IMR-90 (cell line): ENCODE data around the gene GPR75. TPM values are rescaled to one million over a fixed set of nuclear protein-coding genes. Genes with fewer than 3 reads are reported as not detected.

Experiments used
- ATAC-seq: fragments of 200-7000 bp; cut with Tn5 transposase; 2 replicates; pipeline ENCODE4 v1.9.1; 2020; ENCODE audit warnings: low read depth, mild to moderate bottlenecking, moderate library complexity
- BruUV-seq: library from RNA; stranded (reverse); fragments of 400-500 nt; replicated peaks from 2 replicates; lab custom pipeline; 2021; lab: Mats Ljungman, UMichigan
- CTCF ChIA-PET: fragments of 300-600 bp; formaldehyde crosslinking; extraction: SDS; loops from one replicate; lab custom pipeline; 2021; ENCODE audit warnings: antibody characterized with exemption; lab: Yijun Ruan, JAX
- POLR2A ChIA-PET: fragments of 300-600 bp; sonication (Branson Sonifier 250); formaldehyde crosslinking; loops from one replicate; lab custom pipeline; 2022; ENCODE audit warnings: antibody characterized with exemption; ENCODE audit not compliant: unreplicated experiment; lab: Charles Lee
- DNase-seq: peaks from one replicate; pipeline ENCODE4 v3.0.0; 2013
- H2AFZ ChIP-seq: replicated peaks from 2 replicates; pipeline ENCODE3; 2013; ENCODE audit warnings: low read length, mild to moderate bottlenecking; ENCODE audit not compliant: poor library complexity
- H2AK5ac ChIP-seq: 2 replicates; pipeline ENCODE4 v1.6.1; 2013; ENCODE audit warnings: low read depth, low read length, inconsistent platforms
- H2AK9ac ChIP-seq: replicated peaks from 2 replicates; pipeline ENCODE3; 2013; ENCODE audit warnings: mild to moderate bottlenecking, low read depth, low read length, moderate library complexity; ENCODE audit not compliant: poor library complexity
- H2BK120ac ChIP-seq: 2 replicates; pipeline ENCODE4 v1.6.1; 2013; ENCODE audit warnings: low read depth, low read length, inconsistent platforms
- H2BK15ac ChIP-seq: 3 replicates; pipeline ENCODE4 v1.6.1; 2013; ENCODE audit warnings: low read depth, low read length, inconsistent platforms
- H2BK20ac ChIP-seq: 2 replicates; pipeline ENCODE4 v1.6.1; 2013; ENCODE audit warnings: low read depth, mild to moderate bottlenecking, inconsistent platforms, low read length, moderate library complexity
- H2BK5ac ChIP-seq: 2 replicates; pipeline ENCODE4 v1.6.1; 2013; ENCODE audit warnings: mild to moderate bottlenecking, low read depth, low read length, inconsistent platforms; ENCODE audit not compliant: poor library complexity, severe bottlenecking
- H3K14ac ChIP-seq: replicated peaks from 2 replicates; pipeline ENCODE4 v1.6.1; 2013; ENCODE audit warnings: low read depth, low read length, inconsistent platforms
- H3K18ac ChIP-seq: 2 replicates; pipeline ENCODE4 v1.6.1; 2013; ENCODE audit warnings: low read depth, low read length, control low read depth
- H3K23ac ChIP-seq: 2 replicates; pipeline ENCODE4 v1.6.1; 2013; ENCODE audit warnings: low read depth, low read length, inconsistent platforms
- H3K27ac ChIP-seq: 2 replicates; pipeline ENCODE4 v1.5.1; 2013; ENCODE audit warnings: mild to moderate bottlenecking, control low read depth, low read length; ENCODE audit not compliant: insufficient read depth
- H3K27me3 ChIP-seq: 2 replicates; pipeline ENCODE4 v1.6.1; 2013; ENCODE audit warnings: low read length; ENCODE audit not compliant: control insufficient read depth, insufficient read depth
- H3K36me3 ChIP-seq: 2 replicates; pipeline ENCODE4 v1.6.1; 2013; ENCODE audit warnings: low read length, mixed read lengths; ENCODE audit not compliant: control insufficient read depth, insufficient read depth
- H3K4ac ChIP-seq: 2 replicates; pipeline ENCODE4 v1.6.1; 2013; ENCODE audit warnings: low read depth, low read length, inconsistent platforms
- H3K4me1 ChIP-seq: 2 replicates; pipeline ENCODE4 v1.6.1; 2013; ENCODE audit warnings: low read length, mixed read lengths; ENCODE audit not compliant: control insufficient read depth, insufficient read depth
- H3K4me2 ChIP-seq: 2 replicates; pipeline ENCODE4 v1.6.1; 2013; ENCODE audit warnings: low read depth, mild to moderate bottlenecking, control low read depth, low read length, moderate library complexity
- H3K4me3 ChIP-seq: 2 replicates; pipeline ENCODE4 v1.5.1; 2013; ENCODE audit warnings: low read depth, mild to moderate bottlenecking, control low read depth, low read length, moderate library complexity; ENCODE audit not compliant: insufficient read depth
- H3K56ac ChIP-seq: 2 replicates; pipeline ENCODE4 v1.6.1; 2013; ENCODE audit warnings: low read length, inconsistent platforms; ENCODE audit not compliant: insufficient read depth; ENCODE audit errors: extremely low read depth
- H3K79me1 ChIP-seq, 2 experiments: 2 replicates each; pipeline ENCODE4 v1.6.1; 2013; ENCODE audit warnings: low read length in 2 of 2, inconsistent platforms in 1 of 2, low read depth in 1 of 2
- H3K9ac ChIP-seq: 2 replicates; pipeline ENCODE4 v1.6.1; 2013; ENCODE audit warnings: low read depth, low read length, control low read depth
- H3K9me1 ChIP-seq: 2 replicates; pipeline ENCODE4 v1.6.1; 2013; ENCODE audit warnings: low read length, inconsistent platforms; ENCODE audit not compliant: insufficient read depth
- H3K9me3 ChIP-seq: 2 replicates; pipeline ENCODE4 v1.6.1; 2013; ENCODE audit warnings: low read length; ENCODE audit not compliant: control insufficient read depth, insufficient read depth
- H4K20me1 ChIP-seq: 2 replicates; pipeline ENCODE4 v1.6.1; 2013; ENCODE audit warnings: low read length, inconsistent platforms; ENCODE audit not compliant: insufficient read depth
- H4K5ac ChIP-seq: 2 replicates; pipeline ENCODE4 v1.6.1; 2013; ENCODE audit warnings: mild to moderate bottlenecking, low read depth, low read length, control low read depth
- H4K8ac ChIP-seq, 2 experiments: 2 replicates each; pipeline ENCODE4 v1.6.1; 2013; ENCODE audit warnings: low read depth in 2 of 2, low read length in 2 of 2, control low read depth in 1 of 2, inconsistent platforms in 1 of 2
- H4K91ac ChIP-seq: 2 replicates; pipeline ENCODE4 v1.6.1; 2013; ENCODE audit warnings: low read depth, low read length, inconsistent platforms; ENCODE audit not compliant: insufficient read depth
- BHLHE40 ChIP-seq: fragments of 150-350 bp; IDR thresholded peaks from 2 replicates; pipeline ENCODE4 v1.6.1; 2016; ENCODE audit warnings: mild to moderate bottlenecking, low read depth, low read length
- CEBPB ChIP-seq: IDR thresholded peaks from 2 replicates; pipeline ENCODE4 v1.6.1; 2012; ENCODE audit warnings: low read depth, low read length, improper control_type of control experiment
- CHD1 ChIP-seq: IDR thresholded peaks from 2 replicates; pipeline ENCODE4 v1.6.1; 2012; ENCODE audit warnings: low read depth, low read length, improper control_type of control experiment
- CTCF ChIP-seq: conservative IDR thresholded peaks from 2 replicates; pipeline ENCODE4 v1.5.1; 2012; ENCODE audit warnings: mild to moderate bottlenecking, low read depth, low read length, improper control_type of control experiment
- FOS ChIP-seq: fragments of 150-350 bp; IDR thresholded peaks from 2 replicates; pipeline ENCODE4 v1.6.1; 2016; ENCODE audit warnings: low read depth, low read length
- MAFK ChIP-seq: IDR thresholded peaks from 2 replicates; pipeline ENCODE4 v1.6.1; 2012; ENCODE audit warnings: low read depth, low read length, improper control_type of control experiment
- MAZ ChIP-seq: IDR thresholded peaks from 2 replicates; pipeline ENCODE4 v1.6.1; 2012; ENCODE audit warnings: low read depth, mild to moderate bottlenecking, low read length, improper control_type of control experiment, moderate library complexity, borderline replicate concordance
- MXI1 ChIP-seq: IDR thresholded peaks from 2 replicates; pipeline ENCODE4 v1.6.1; 2012; ENCODE audit warnings: low read depth, mild to moderate bottlenecking, low read length, moderate library complexity, borderline replicate concordance
- NFE2L2 ChIP-seq: fragments of 150-350 bp; IDR thresholded peaks from 2 replicates; pipeline ENCODE4 v1.6.1; 2016; ENCODE audit warnings: low read depth, mild to moderate bottlenecking, low read length
- POLR2A ChIP-seq: IDR thresholded peaks from 2 replicates; pipeline ENCODE4 v1.6.1; 2012; ENCODE audit warnings: mild to moderate bottlenecking, low read depth, low read length
- RAD21 ChIP-seq: IDR thresholded peaks from 2 replicates; pipeline ENCODE4 v1.6.1; 2012; ENCODE audit warnings: low read length, improper control_type of control experiment
- RCOR1 ChIP-seq: IDR thresholded peaks from 2 replicates; pipeline ENCODE4 v1.6.1; 2012; ENCODE audit warnings: mild to moderate bottlenecking, low read length, improper control_type of control experiment; ENCODE audit not compliant: insufficient replicate concordance
- RFX5 ChIP-seq: IDR thresholded peaks from 2 replicates; pipeline ENCODE4 v1.8.0; 2012; ENCODE audit warnings: low read depth, mild to moderate bottlenecking, low read length, moderate library complexity
- SMC3 ChIP-seq: fragments of 150-350 bp; IDR thresholded peaks from 2 replicates; pipeline ENCODE4 v1.6.1; 2016; ENCODE audit warnings: low read depth, mild to moderate bottlenecking, antibody characterized with exemption, low read length, moderate library complexity
- USF2 ChIP-seq: fragments of 150-350 bp; IDR thresholded peaks from 2 replicates; pipeline ENCODE4 v1.6.1; 2017; ENCODE audit warnings: mild to moderate bottlenecking, antibody characterized with exemption, low read length, low read depth
- WGBS, 2 experiments: methylation state at CpG; one replicate each; pipeline versions ENCODE4 v1.1.5 to v1.1.7; 2013; ENCODE audit warnings: missing lambda C conversion rate in 2 of 2; ENCODE audit not compliant: insufficient read length in 1 of 2; ENCODE audit errors: extremely low coverage in 2 of 2; 5-methylcytosine and 5-hydroxymethylcytosine counted together
- dilution Hi-C: fragments of 300-500 bp; cut with HindIII; formaldehyde crosslinking; loops from one replicate; pipeline ENCODE4 v1.14.3; 2018; ENCODE audit warnings: low sequenced_read_pairs; ENCODE audit not compliant: unreplicated experiment
- in situ Hi-C: fragments of 300-500 bp; cut with MboI; formaldehyde crosslinking; loops from 3 replicates; pipeline ENCODE4 v1.14.3; 2019; ENCODE audit warnings: low sequenced_read_pairs, inconsistent platforms, mixed read lengths
- intact Hi-C: fragments of 100-400 bp; cut with micrococcal nuclease; formaldehyde crosslinking; loops from 2 replicates; pipeline ENCODE4 v1.10.0; 2022
- polyA plus RNA-seq, 3 experiments: library from polyadenylated mRNA; depleted of rRNA; stranded (reverse); fragments of >200 nt; gene quantifications; 2 replicates each; pipeline ENCODE4 v1.2.3, GENCODE V29; 2012; ENCODE audit warnings: low replicate concordance in 1 of 3
- total RNA-seq: library from RNA; depleted of rRNA; stranded (reverse); fragments of >200 nt; gene quantifications from 2 replicates; pipeline ENCODE4 v1.2.3, GENCODE V29; 2012

The GPR75 gene
- total and polyA plus RNA-seq, 2 of the 4 experiments (the other 2 are of a cell fraction) = 1.4 to 2.1 TPM

GRCh38 chr2:53856272-53856671 is 3.5 kb downstream of the GPR75 start:
- Histone ChIP-seq H4K8ac (no peak overlapping the region), H3K4ac (no peak overlapping the region), H3K4me1 (0 out of 2 replicates have a peak, but pooled peaks cover 2% of the 10 kb centered on the region), H4K20me1 (no peaks in the 10 kb centered on the region), H3K56ac (no peak overlapping the region), H2BK20ac (no peak overlapping the region), H3K79me1 (peaks cover 10 to 14% of the 10 kb centered on the region in 2 experiments), H3K18ac (no peak overlapping the region), H2AFZ (no peak overlapping the region), H3K9me3 (no peaks in the 10 kb centered on the region), H2BK5ac (no peak overlapping the region), H2AK5ac (no peak overlapping the region), H2AK9ac (no peak overlapping the region), H3K23ac (no peak overlapping the region), H3K9ac (no peak overlapping the region), H3K9me1 (0 out of 2 replicates have a peak, but pooled peaks cover 10% of the 10 kb centered on the region), H3K4me2 (no peak overlapping the region), H2BK120ac (no peak overlapping the region), H3K14ac (no peak overlapping the region), H3K36me3 (peaks cover 9% of the 10 kb centered on the region), H3K4me3 (no peak overlapping the region), H4K91ac (no peak overlapping the region), H4K5ac (no peak overlapping the region), H3K27me3 (no peaks in the 10 kb centered on the region), H2BK15ac (no peak overlapping the region), H3K27ac (no peak overlapping the region)
- DNase-seq (no peak), ATAC-seq (no peak)
- ChIA-PET POLR2A (no interaction called here), CTCF (no interaction called here)
- BruUV-seq = no TSS peak
- WGBS, 2 experiments = no CpG with 5 or more reads among the region's 2 CpGs
- no peak for TF ChIP-seq CEBPB
- no peak for TF ChIP-seq POLR2A
- TF ChIP-seq MAFK = no peak
- no peak for TF ChIP-seq MAZ
- no peak for TF ChIP-seq RFX5
- no peak for TF ChIP-seq NFE2L2
- TF ChIP-seq RCOR1 = no peak
- no peak for TF ChIP-seq CTCF
- no peak for TF ChIP-seq FOS
- no peak for TF ChIP-seq CHD1
- no peak for TF ChIP-seq USF2
- TF ChIP-seq SMC3 = no peak
- TF ChIP-seq RAD21 = no peak
- no peak for TF ChIP-seq MXI1
- TF ChIP-seq BHLHE40 = no peak
- dilution Hi-C loops = no loop called here
- intact Hi-C loops = no loop called here
- in situ Hi-C loops = no loop called here
